Activated CD4-positive, CD25-positive, alpha-beta regulatory T cell treated with anti-CD3 and anti-CD28 coated beads, Interleukin-2, amount 50 U/mL, for 72 hours (primary cell): ENCODE measurements around the gene MATCAP1.

Experiments used
- DNase-seq: peaks from one replicate; pipeline ENCODE4 v3.0.0; 2021

The MATCAP1 gene

GRCh38 chr16:67170949-67171649 lies 12.7 kb downstream of the MATCAP1 start:
- no peak for DNase-seq

- DNase-seq: no peak
Observed at GRCh38 chr16:67170168-67170948, 13.4 kb downstream of the MATCAP1 start, which contains the start of gene NOL3. Gene NOL3 (plus strand): TSS chr16:67170538.

- no peak for DNase-seq
Observed at GRCh38 chr16:67169642-67170167, 14.1 kb downstream of the MATCAP1 start.

GRCh38 chr16:67169011-67169451 lies 14.7 kb downstream of the MATCAP1 start:
- DNase-seq: no peak

- no peak for DNase-seq
Observed at GRCh38 chr16:67167588-67167987, 16.2 kb downstream of the MATCAP1 start.

GRCh38 chr16:67166598-67167168 lies 17.1 kb downstream of the MATCAP1 start:
- DNase-seq: no peak

GRCh38 chr16:67166110-67166547 lies 17.6 kb downstream of the MATCAP1 start:
- DNase-seq: no peak

- DNase-seq: no peak
Observed at GRCh38 chr16:67165121-67166078, 18.4 kb downstream of the MATCAP1 start.

GRCh38 chr16:67164599-67165061 lies 19.1 kb downstream of the MATCAP1 start, which contains the start of gene HSF4:
Gene HSF4 (plus strand): TSS chr16:67164745. CDS start chr16:67164812, 67 bp downstream.
- no peak for DNase-seq

GRCh38 chr16:67163999-67164558 lies 19.7 kb downstream of the MATCAP1 start:
- DNase-seq: no peak

- no peak for DNase-seq
Observed at GRCh38 chr16:67163164-67163998, 20.4 kb downstream of the MATCAP1 start.

GRCh38 chr16:67162506-67163163 lies 21.1 kb downstream of the MATCAP1 start:
- DNase-seq: no peak

- DNase-seq: no peak
Observed at GRCh38 chr16:67161595-67162058, 22.1 kb downstream of the MATCAP1 start.

GRCh38 chr16:67158637-67159600 lies 24.8 kb downstream of the MATCAP1 start:
- DNase-seq: peak; percentile 74

- DNase-seq: no peak
Observed at GRCh38 chr16:67157892-67158635, 25.7 kb downstream of the MATCAP1 start.

- no peak for DNase-seq
Observed at GRCh38 chr16:67157106-67157748, 26.5 kb downstream of the MATCAP1 start.

GRCh38 chr16:67156143-67156844 lies 27.5 kb downstream of the MATCAP1 start:
- no peak for DNase-seq
